Activated naive CD4-positive, alpha-beta T cell treated with anti-CD3 and anti-CD28 coated beads, Interleukin-2, amount 50 U/mL, for 72 hours (primary cell): Measurements from ENCODE around the gene RNF225. TPM values are rescaled to one million over a fixed set of nuclear protein-coding genes. Genes with fewer than 3 reads are reported as not detected.
"Not testable (repeated sequence)": the region's sequence is repeated elsewhere in the genome, so short reads cannot be mapped to it uniquely, and the experiment has no call there.

ENCODE experiments used
- ATAC-seq, 2 donors: fragments of 150-1000 bp; cut with Tn5 transposase; 2 replicates each; pipeline ENCODE4 v1.10.0; 2021; ENCODE audit warnings: mild to moderate bottlenecking in 2 of 2, moderate library complexity in 2 of 2
- DNase-seq, 2 donors: peaks; one replicate each; pipeline ENCODE4 v3.0.0; 2021 to 2022; ENCODE audit warnings: low spot score in 2 of 2
- H3K27ac Mint-ChIP-seq, 2 donors: one replicate each; pipeline ENCODE4 v1.8.0; 2022; ENCODE audit warnings: mild to moderate bottlenecking in 2 of 2, mixed read lengths in 2 of 2
- H3K36me3 Mint-ChIP-seq, 2 donors: one replicate each; pipeline ENCODE4 v1.8.0; 2022; ENCODE audit warnings: mixed read lengths in 2 of 2
- H3K9me3 Mint-ChIP-seq, 2 donors: one replicate each; pipeline ENCODE4 v1.8.0; 2022; ENCODE audit warnings: mixed read lengths in 2 of 2
- total RNA-seq, 2 donors: library from RNA; stranded (reverse); gene quantifications; one replicate each; pipeline ENCODE4 v1.2.3, GENCODE V29; 2022

RNF225 gene
- total RNA-seq, 2 donors from 2014 or later = 0.48 to 0.60 TPM

DNA sequence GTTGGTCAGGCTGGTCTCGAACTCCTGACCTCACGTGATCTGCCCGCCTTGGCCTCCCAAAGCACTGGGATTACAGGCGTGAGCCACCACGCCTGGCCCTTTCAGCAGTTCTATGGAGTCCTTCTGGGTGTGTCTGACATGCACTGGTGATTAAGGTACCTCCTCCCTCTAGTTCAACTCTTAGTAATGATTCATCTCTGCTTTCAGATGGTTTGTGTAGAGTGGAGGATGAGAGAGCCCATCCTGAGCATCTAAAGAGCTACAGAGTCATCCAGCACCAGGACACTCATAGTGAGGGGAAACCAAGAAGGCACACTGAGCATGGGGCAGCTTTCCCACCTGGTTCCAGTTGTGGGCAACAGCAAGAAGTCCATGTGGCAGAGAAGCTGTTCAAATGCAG lies 21.1 kb downstream of the RNF225 start:
- DNase-seq = no peak
- peak; percentile 68 to 71 for ATAC-seq
- H3K27ac Mint-ChIP-seq = no peak overlapping the region
- H3K36me3 Mint-ChIP-seq = peaks cover 36 to 37% of the 10 kb centered on the region in 2 donors
- no peaks in the 10 kb centered on the region for H3K9me3 Mint-ChIP-seq

DNA sequence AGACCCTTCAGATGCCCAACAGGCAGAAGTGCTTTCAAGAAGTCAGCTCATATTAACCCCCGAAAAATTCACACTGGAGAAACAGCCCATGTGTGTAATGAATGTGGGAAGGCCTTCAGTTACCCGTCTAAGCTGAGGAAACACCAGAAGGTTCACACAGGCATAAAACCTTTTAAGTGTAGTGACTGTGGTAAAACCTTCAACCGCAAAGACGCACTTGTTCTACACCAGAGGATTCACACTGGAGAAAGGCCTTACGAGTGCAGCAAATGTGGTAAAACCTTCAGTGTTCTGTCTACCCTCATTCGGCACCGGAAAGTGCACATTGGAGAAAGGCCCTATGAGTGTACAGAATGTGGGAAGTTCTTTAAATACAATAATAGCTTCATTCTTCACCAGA lies 21.6 kb downstream of the RNF225 start:
- Mint-ChIP-seq H3K36me3 (peaks cover 38 to 40% of the 10 kb centered on the region in 2 donors), H3K27ac (no peak overlapping the region), H3K9me3 (no peaks in the 10 kb centered on the region)
- ATAC-seq (no peak), DNase-seq (no peak)

DNA sequence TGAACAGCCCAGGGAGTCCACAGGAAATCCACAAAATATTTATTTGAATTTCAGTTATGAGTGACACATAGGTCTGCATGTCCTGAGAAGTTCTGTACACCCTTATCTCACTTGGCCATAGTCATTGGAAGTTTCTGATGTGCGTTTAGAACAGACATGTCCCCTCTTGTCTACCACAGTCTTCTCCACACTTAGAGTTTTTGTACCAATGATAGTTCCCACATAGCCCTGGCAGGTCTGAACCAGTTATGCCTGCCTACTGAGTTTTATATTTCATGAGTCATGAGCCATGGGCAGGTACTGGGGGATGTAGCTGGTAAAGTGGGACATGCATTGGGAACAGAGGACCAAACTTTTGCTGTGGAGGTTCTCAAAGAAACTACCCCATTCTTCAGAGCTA lies 33.2 kb downstream of the RNF225 start:
- DNase-seq (no peak), ATAC-seq (no peak)
- H3K9me3 Mint-ChIP-seq = peaks cover 37 to 39% of the 10 kb centered on the region in 2 donors
- peaks cover 58 to 71% of the 10 kb centered on the region in 2 donors for H3K36me3 Mint-ChIP-seq
- no peak overlapping the region for H3K27ac Mint-ChIP-seq

DNA sequence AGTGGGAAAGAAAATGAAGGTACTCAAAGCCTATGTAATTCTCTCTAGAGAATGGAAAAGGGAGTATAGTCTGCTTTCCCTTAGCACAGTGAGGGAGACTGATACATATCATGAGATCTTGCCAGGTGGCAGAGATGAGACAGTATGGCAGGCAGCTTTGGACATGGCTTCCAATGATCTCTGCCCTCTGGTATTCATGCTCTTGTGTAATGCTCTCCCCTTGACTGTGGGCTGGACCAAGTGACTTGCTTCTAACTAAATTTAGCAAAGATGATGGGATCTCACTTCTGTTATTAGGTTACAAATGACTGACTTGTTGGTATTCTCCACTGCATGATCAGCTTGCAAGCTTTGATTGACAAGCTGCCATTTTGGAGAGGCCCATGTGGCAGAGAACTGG lies 34.3 kb downstream of the RNF225 start:
- Mint-ChIP-seq H3K27ac (no peak overlapping the region), H3K36me3 (peaks cover 69 to 80% of the 10 kb centered on the region in 2 donors), H3K9me3 (peaks cover 41 to 44% of the 10 kb centered on the region in 2 donors)
- DNase-seq (no peak), ATAC-seq (no peak)

DNA sequence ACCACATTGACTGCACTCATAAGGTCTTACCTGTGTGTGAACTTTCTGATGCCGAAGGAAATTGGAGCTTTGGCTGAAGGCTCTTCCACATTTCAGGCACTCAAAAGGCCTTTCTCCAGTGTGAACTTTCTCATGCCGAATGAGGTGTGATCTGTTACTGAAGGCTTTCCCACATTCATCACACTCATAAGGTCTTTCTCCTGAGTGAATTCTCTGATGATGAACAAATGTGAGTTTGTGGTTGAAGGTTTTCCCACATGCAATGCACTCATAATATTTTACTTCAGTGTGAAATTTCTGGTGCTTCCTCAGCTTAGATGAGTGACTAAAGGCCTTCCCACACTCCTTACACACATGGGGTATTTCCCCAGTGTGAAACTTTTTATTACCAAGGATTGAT lies 38.8 kb downstream of the RNF225 start:
- Mint-ChIP-seq H3K27ac (no peak overlapping the region), H3K36me3 (peaks cover 98 to 99% of the 10 kb centered on the region in 2 donors), H3K9me3 (peaks cover 52 to 59% of the 10 kb centered on the region in 2 donors)
- DNase-seq (no peak), ATAC-seq (no peak)

DNA sequence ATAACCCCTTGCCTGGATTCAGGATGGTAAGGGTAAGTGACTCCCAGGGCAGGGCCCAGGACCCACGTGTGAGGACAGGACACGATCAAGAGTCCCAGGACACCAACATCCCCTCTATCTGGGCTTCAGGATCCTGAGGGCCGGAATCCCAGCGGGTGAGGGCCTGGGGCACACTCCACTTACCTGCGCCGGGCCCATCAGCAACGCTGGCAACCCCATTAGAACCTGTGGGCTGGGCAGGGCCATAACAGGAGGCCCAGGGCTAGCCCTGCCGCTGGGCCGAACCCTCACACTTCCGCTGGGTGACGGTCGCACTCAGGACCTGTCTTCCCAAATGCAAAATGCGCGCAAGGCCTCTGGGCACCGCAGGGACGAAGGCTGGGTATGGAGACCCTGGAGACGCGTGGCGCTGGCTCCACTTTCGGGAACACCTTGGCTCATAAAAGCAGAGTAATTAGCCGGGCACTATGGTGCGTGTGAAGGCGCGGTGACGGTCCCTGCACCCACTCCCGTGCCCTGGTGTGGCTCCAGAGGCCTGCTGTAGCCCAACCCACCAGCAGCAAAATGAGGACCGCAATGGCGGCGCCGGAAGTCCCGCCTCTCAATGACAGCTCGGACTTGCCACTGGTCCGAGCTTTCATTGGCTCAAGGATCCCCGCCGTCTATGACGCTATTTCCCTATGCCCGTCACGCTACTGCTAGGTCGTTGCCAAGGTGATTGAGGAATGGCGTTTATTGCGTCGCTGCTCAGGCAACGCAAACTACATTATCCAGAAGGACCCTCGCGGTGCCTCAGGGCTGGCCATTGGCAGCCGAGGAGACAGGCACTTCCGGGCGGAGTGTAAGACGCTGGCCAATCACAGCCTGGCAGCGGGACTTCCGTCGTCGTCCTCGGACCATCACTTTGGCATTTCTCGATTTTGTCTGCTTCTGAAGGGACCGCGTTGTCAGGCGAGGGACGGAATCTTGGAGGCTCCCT lies 44.4 kb downstream of the RNF225 start, which contains the start of gene ZNF132:
Gene ZNF132 (minus strand): TSS at position 578 of the 979 bp plus-strand sequence. CDS start 332 bp downstream, at position 246.
- Mint-ChIP-seq H3K36me3 (peaks cover 63 to 67% of the 10 kb centered on the region in 2 donors), H3K9me3 (peaks cover 39 to 42% of the 10 kb centered on the region in 2 donors)
- peak; percentile 97 to 99 for ATAC-seq

DNA sequence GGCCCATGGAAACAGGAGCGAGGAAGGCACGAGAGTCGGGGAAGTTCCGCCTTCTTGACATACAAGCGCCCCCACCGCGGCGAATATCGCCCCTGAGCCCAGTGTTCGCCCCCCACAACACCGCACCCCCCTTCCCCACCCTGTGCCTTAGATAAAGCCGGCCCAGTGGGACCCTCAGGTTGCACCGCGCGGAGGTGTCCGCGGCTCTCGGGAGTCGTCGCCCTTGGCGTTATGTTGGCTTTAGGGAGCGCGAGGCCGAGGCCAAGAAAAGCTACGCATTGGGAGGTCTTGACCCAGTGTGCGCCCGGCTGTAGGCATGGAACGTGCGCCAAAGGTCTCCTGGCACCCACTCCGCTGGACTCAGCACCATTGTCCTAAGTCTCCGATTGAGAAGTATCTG lies 45.1 kb downstream of the RNF225 start:
- DNase-seq (no peak), ATAC-seq (no peak)
- H3K9me3 Mint-ChIP-seq = peaks cover 34 to 42% of the 10 kb centered on the region in 2 donors
- H3K36me3 Mint-ChIP-seq = peaks cover 56 to 60% of the 10 kb centered on the region in 2 donors
- H3K27ac Mint-ChIP-seq = peak overlapping the region; percentile 96 to 97

More for the DNA sequence above, 44.4 kb downstream of the RNF225 start, which contains the start of gene ZNF132:
- peak within 1 kb of the TSS; percentile 96 to 97 for H3K27ac Mint-ChIP-seq
- peak; percentile 89 to 94 for DNase-seq

DNA sequence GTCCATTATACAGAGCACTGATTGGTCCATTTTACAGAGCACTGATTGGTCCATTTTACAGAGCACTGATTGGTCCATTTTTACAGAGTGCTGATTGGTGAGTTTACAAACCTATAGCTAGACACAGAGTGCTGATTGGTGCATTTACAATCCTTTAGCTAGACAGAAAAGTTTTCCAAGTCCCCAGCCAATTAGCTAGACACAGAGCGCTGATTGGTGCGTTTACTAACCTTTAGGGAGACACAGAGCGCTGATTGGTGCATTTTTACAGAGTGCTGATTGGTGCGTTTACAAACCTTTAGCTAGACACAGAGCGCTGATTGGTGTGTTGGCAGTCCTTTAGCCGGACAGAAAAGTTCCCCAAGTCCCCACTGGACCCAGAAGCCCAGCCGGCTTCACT lies 47.5 kb downstream of the RNF225 start:
- not testable (repeated sequence) for H3K27ac Mint-ChIP-seq, DNase-seq, ATAC-seq
- H3K36me3 Mint-ChIP-seq = peaks cover 36 to 43% of the 10 kb centered on the region in 2 donors
- peaks cover 25 to 35% of the 10 kb centered on the region in 2 donors for H3K9me3 Mint-ChIP-seq

Other genes starting within 250 kb of the RNF225 start
- 1 to 10 TPM; 3.6 to 8.1 TPM for gene ZNF329, start 244.9 kb upstream of the RNF225 start, total RNA-seq
- 10 to 100 TPM; 19.8 to 34.1 TPM for gene ZNF274, start 212.6 kb upstream of the RNF225 start, total RNA-seq
- gene ZNF544, start 166.7 kb upstream of the RNF225 start, total RNA-seq = 10 to 100 TPM; 34.0 to 51.9 TPM
- 1 to 10 TPM; 4.5 to 5.6 TPM for gene ZNF8, start 116.7 kb upstream of the RNF225 start, total RNA-seq
- 10 to 100 TPM; 30.3 to 37.8 TPM for gene ERVK3-1, start 90.3 kb upstream of the RNF225 start, total RNA-seq
- 1 to 10 TPM; 3.1 to 4.3 TPM for gene ZSCAN22, start 68.7 kb upstream of the RNF225 start, total RNA-seq
- 10 to 100 TPM; 12.9 to 14.9 TPM for gene A1BG, start 42.2 kb upstream of the RNF225 start, total RNA-seq
- gene ZNF497, start 32.9 kb upstream of the RNF225 start, total RNA-seq = 1 to 10 TPM in 1 of 2 donors, under 1 TPM in 1; 0.23 to 2.6 TPM
- 1 to 10 TPM in 1 of 2 donors, under 1 TPM in 1; 0.48 to 2.1 TPM for gene ZNF837, start 14.6 kb upstream of the RNF225 start, total RNA-seq
- gene RPS5, start 8.4 kb upstream of the RNF225 start, total RNA-seq = 1,000 to 10,000 TPM; 1,454 to 1,511 TPM
- 10 to 100 TPM; 10.4 to 13.9 TPM for gene ZNF584, start 13.0 kb downstream of the RNF225 start, total RNA-seq
- gene ZNF132, start 44.5 kb downstream of the RNF225 start, total RNA-seq = 1 to 10 TPM; 3.1 to 3.4 TPM
- 1 to 10 TPM; 5.7 to 7.9 TPM for gene ZNF324B, start 56.0 kb downstream of the RNF225 start, total RNA-seq
- gene ZNF324, start 71.4 kb downstream of the RNF225 start, total RNA-seq = 1 to 10 TPM; 6.4 to 7.7 TPM
- 1 to 10 TPM; 4.8 to 5.0 TPM for gene ZNF446, start 80.7 kb downstream of the RNF225 start, total RNA-seq
- gene SLC27A5, start 116.3 kb downstream of the RNF225 start, total RNA-seq = 10 to 100 TPM; 10.2 to 21.4 TPM
- 10 to 100 TPM in 1 of 2 donors, 1 to 10 TPM in 1; 7.9 to 12.2 TPM for gene ZBTB45, start 124.2 kb downstream of the RNF225 start, total RNA-seq
- 100 to 1,000 TPM; 446 to 497 TPM for gene TRIM28, start 148.4 kb downstream of the RNF225 start, total RNA-seq
- 100 to 1,000 TPM; 112 to 114 TPM for gene CHMP2A, start 159.4 kb downstream of the RNF225 start, total RNA-seq
- 100 to 1,000 TPM; 121 to 123 TPM for gene UBE2M, start 163.0 kb downstream of the RNF225 start, total RNA-seq
- 10 to 100 TPM; 22.1 to 26.8 TPM for gene MZF1, start 177.7 kb downstream of the RNF225 start, total RNA-seq